ENCODE data around the gene TRMT112.

DNA sequence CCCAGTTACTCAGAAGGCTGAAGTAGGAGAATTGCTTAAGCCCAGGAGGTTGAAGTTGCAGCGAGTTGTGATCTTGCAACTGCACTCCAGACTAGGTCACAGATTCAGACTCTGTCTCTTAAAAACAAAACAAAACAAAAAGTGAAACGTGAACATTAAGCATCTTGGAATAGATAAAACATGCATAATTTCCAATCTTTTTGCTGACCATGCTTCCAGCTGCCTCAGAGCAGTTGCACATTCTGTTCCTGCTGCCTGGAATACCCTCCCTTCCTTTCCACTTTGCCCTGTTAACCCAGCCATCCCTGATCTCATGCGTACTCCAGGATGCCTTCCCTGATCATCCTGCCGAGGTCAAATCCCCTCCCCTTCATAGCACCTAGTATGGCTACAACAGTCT, 21.9 kb upstream of the TRMT112 start:
- TF ChIP-seq, protein P1, sequence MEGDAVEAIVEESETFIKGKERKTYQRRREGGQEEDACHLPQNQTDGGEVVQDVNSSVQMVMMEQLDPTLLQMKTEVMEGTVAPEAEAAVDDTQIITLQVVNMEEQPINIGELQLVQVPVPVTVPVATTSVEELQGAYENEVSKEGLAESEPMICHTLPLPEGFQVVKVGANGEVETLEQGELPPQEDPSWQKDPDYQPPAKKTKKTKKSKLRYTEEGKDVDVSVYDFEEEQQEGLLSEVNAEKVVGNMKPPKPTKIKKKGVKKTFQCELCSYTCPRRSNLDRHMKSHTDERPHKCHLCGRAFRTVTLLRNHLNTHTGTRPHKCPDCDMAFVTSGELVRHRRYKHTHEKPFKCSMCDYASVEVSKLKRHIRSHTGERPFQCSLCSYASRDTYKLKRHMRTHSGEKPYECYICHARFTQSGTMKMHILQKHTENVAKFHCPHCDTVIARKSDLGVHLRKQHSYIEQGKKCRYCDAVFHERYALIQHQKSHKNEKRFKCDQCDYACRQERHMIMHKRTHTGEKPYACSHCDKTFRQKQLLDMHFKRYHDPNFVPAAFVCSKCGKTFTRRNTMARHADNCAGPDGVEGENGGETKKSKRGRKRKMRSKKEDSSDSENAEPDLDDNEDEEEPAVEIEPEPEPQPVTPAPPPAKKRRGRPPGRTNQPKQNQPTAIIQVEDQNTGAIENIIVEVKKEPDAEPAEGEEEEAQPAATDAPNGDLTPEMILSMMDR (IDR thresholded peaks at IDR 0.05): no peak
- no peak for TF ChIP-seq EP300 (IDR thresholded peaks at IDR 0.05)
- no peak for TF ChIP-seq POLR2A (IDR thresholded peaks at IDR 0.05)

Data from upper lobe of left lung (tissue), 4 donors.